Measurements from ENCODE around the gene TRIM36. TPM values are rescaled to one million over a fixed set of nuclear protein-coding genes. Genes with fewer than 3 reads are reported as not detected.

TRIM36 gene
- total RNA-seq, 1 experiment from 2014 or later, result 20.0 TPM

DNA sequence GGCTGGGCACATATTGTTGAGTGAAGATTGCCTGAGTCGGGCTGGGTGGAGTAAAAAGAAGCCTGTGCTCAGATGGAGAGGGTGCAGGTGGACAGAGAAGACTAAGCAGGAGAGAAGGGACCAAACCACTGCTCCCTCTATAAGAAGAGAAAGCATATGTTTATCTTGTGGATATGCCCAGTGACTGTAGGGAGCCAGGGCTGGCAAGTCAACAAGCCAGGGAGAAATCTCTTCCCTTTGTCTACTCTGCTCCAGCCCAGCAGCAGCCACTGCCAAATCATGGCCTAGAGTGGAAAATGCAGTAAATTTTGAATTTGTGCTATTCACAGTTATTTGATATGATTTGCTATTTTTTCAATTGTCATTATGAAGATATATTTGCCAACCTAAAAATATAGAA lies 33.2 kb upstream of the TRIM36 start (continued):
- TF ChIP-seq, protein P1, sequence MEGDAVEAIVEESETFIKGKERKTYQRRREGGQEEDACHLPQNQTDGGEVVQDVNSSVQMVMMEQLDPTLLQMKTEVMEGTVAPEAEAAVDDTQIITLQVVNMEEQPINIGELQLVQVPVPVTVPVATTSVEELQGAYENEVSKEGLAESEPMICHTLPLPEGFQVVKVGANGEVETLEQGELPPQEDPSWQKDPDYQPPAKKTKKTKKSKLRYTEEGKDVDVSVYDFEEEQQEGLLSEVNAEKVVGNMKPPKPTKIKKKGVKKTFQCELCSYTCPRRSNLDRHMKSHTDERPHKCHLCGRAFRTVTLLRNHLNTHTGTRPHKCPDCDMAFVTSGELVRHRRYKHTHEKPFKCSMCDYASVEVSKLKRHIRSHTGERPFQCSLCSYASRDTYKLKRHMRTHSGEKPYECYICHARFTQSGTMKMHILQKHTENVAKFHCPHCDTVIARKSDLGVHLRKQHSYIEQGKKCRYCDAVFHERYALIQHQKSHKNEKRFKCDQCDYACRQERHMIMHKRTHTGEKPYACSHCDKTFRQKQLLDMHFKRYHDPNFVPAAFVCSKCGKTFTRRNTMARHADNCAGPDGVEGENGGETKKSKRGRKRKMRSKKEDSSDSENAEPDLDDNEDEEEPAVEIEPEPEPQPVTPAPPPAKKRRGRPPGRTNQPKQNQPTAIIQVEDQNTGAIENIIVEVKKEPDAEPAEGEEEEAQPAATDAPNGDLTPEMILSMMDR (IDR thresholded peaks at IDR 0.05), result no peak
- TF ChIP-seq, protein P2, sequence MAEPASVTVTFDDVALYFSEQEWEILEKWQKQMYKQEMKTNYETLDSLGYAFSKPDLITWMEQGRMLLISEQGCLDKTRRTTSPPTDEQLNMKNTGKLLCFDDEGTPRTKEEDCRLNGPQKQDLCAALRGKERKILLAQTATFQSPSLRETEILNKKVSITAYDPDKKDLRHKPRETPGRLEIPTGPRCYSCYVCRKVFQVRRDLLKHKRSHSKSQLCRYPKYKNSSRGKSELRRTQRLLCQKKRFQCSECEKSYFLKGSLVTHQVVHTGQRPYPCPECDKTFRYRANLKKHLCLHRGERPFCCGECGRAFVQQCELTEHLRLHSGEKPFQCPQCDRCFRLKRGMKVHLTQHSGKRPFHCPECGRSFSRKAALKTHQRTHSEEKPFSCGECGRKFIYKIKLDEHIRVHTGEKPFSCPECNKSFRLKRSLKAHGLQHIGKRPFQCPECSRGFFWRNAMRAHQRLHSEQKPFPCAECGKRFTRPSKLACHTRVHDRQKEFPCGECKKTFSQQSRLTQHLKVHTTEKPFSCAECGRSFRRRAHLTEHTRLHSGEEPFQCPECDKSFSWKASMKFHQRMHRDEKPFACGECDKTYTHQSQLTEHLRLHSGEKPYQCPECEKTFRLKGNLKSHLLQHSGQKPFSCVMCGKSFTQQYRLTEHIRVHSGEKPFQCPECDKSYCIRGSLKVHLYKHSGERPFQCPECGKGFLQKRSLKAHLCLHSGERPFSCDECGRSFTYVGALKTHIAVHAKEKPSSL (CRISPR knock-in tag; conservative IDR thresholded peaks at IDR 0.05), result no peak
- TF ChIP-seq, protein P3, sequence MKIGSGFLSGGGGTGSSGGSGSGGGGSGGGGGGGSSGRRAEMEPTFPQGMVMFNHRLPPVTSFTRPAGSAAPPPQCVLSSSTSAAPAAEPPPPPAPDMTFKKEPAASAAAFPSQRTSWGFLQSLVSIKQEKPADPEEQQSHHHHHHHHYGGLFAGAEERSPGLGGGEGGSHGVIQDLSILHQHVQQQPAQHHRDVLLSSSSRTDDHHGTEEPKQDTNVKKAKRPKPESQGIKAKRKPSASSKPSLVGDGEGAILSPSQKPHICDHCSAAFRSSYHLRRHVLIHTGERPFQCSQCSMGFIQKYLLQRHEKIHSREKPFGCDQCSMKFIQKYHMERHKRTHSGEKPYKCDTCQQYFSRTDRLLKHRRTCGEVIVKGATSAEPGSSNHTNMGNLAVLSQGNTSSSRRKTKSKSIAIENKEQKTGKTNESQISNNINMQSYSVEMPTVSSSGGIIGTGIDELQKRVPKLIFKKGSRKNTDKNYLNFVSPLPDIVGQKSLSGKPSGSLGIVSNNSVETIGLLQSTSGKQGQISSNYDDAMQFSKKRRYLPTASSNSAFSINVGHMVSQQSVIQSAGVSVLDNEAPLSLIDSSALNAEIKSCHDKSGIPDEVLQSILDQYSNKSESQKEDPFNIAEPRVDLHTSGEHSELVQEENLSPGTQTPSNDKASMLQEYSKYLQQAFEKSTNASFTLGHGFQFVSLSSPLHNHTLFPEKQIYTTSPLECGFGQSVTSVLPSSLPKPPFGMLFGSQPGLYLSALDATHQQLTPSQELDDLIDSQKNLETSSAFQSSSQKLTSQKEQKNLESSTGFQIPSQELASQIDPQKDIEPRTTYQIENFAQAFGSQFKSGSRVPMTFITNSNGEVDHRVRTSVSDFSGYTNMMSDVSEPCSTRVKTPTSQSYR (CRISPR knock-in tag; IDR thresholded peaks at IDR 0.05), result no peak
- TF ChIP-seq, protein P4, sequence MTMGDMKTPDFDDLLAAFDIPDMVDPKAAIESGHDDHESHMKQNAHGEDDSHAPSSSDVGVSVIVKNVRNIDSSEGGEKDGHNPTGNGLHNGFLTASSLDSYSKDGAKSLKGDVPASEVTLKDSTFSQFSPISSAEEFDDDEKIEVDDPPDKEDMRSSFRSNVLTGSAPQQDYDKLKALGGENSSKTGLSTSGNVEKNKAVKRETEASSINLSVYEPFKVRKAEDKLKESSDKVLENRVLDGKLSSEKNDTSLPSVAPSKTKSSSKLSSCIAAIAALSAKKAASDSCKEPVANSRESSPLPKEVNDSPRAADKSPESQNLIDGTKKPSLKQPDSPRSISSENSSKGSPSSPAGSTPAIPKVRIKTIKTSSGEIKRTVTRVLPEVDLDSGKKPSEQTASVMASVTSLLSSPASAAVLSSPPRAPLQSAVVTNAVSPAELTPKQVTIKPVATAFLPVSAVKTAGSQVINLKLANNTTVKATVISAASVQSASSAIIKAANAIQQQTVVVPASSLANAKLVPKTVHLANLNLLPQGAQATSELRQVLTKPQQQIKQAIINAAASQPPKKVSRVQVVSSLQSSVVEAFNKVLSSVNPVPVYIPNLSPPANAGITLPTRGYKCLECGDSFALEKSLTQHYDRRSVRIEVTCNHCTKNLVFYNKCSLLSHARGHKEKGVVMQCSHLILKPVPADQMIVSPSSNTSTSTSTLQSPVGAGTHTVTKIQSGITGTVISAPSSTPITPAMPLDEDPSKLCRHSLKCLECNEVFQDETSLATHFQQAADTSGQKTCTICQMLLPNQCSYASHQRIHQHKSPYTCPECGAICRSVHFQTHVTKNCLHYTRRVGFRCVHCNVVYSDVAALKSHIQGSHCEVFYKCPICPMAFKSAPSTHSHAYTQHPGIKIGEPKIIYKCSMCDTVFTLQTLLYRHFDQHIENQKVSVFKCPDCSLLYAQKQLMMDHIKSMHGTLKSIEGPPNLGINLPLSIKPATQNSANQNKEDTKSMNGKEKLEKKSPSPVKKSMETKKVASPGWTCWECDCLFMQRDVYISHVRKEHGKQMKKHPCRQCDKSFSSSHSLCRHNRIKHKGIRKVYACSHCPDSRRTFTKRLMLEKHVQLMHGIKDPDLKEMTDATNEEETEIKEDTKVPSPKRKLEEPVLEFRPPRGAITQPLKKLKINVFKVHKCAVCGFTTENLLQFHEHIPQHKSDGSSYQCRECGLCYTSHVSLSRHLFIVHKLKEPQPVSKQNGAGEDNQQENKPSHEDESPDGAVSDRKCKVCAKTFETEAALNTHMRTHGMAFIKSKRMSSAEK (CRISPR knock-in tag; IDR thresholded peaks at IDR 0.05; ENCODE audit: borderline replicate concordance), result no peak
- TF ChIP-seq FOXJ3 (CRISPR knock-in tag; IDR thresholded peaks at IDR 0.05; ENCODE audit: borderline replicate concordance) (no peak), NFATC4 (CRISPR knock-in tag; IDR thresholded peaks at IDR 0.05) (no peak), ZNF396 (CRISPR knock-in tag; IDR thresholded peaks at IDR 0.05; ENCODE audit: borderline replicate concordance) (no peak)

DNA sequence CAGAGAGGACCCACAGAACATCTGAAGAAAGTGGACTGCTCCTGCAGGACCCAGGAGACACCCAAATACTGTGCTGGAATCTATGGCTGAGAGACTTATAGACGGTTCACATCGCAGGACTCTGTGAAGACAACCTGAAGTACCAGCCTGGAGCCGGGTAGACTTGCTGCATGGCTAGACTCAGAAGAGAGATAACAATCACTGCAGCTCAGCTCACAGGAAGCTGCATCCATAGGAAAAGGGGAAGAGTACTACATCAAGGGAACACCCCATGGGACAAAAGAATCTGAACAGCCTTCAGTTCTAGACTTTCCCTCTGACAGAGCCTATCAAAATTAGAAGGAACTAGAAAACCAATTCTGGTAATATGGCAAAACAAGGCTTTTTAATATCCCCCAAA lies 26.5 kb upstream of the TRIM36 start:
- H3K4me1 Mint-ChIP-seq, result no peaks in the 10 kb centered on the region
- CTCF ChIA-PET, result no interaction called here
- H3K27me3 Mint-ChIP-seq (ENCODE audit: low read depth), result peaks cover 2% of the 10 kb centered on the region; the same call in 1 of the 2 replicates
- POLR2A ChIA-PET, result no interaction called here
- no peak overlapping the region for H3K27ac Mint-ChIP-seq
- no peak overlapping the region for H3K4me3 Mint-ChIP-seq
- ATAC-seq (no peak), DNase-seq (ENCODE audit: low spot score) (no peak)
- no peaks in the 10 kb centered on the region for H3K9me3 Mint-ChIP-seq
- TF ChIP-seq ZNF671 (CRISPR knock-in tag; IDR thresholded peaks at IDR 0.05) (no peak), SOX15 (CRISPR knock-in tag; IDR thresholded peaks at IDR 0.05) (no peak), ZBTB21 (CRISPR knock-in tag; IDR thresholded peaks at IDR 0.05; ENCODE audit: borderline replicate concordance) (no peak), GABPB1 (CRISPR knock-in tag; IDR thresholded peaks at IDR 0.05) (no peak), IRF2 (CRISPR knock-in tag; IDR thresholded peaks at IDR 0.05; ENCODE audit: borderline replicate concordance, low read depth) (no peak), ATF1 (CRISPR knock-in tag; IDR thresholded peaks at IDR 0.05) (no peak), ZNF219 (CRISPR knock-in tag; IDR thresholded peaks at IDR 0.05; ENCODE audit: borderline replicate concordance) (no peak)
- TF ChIP-seq, protein P5, sequence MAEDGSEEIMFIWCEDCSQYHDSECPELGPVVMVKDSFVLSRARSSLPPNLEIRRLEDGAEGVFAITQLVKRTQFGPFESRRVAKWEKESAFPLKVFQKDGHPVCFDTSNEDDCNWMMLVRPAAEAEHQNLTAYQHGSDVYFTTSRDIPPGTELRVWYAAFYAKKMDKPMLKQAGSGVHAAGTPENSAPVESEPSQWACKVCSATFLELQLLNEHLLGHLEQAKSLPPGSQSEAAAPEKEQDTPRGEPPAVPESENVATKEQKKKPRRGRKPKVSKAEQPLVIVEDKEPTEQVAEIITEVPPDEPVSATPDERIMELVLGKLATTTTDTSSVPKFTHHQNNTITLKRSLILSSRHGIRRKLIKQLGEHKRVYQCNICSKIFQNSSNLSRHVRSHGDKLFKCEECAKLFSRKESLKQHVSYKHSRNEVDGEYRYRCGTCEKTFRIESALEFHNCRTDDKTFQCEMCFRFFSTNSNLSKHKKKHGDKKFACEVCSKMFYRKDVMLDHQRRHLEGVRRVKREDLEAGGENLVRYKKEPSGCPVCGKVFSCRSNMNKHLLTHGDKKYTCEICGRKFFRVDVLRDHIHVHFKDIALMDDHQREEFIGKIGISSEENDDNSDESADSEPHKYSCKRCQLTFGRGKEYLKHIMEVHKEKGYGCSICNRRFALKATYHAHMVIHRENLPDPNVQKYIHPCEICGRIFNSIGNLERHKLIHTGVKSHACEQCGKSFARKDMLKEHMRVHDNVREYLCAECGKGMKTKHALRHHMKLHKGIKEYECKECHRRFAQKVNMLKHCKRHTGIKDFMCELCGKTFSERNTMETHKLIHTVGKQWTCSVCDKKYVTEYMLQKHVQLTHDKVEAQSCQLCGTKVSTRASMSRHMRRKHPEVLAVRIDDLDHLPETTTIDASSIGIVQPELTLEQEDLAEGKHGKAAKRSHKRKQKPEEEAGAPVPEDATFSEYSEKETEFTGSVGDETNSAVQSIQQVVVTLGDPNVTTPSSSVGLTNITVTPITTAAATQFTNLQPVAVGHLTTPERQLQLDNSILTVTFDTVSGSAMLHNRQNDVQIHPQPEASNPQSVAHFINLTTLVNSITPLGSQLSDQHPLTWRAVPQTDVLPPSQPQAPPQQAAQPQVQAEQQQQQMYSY (CRISPR knock-in tag; IDR thresholded peaks at IDR 0.05), result no peak
- H3K36me3 Mint-ChIP-seq, result no peaks in the 10 kb centered on the region
